ENCODE measurements around the gene LRP11. TPM values are rescaled to one million over a fixed set of nuclear protein-coding genes. Genes with fewer than 3 reads are reported as not detected.
"Not testable (repeated sequence)": the region's sequence is repeated elsewhere in the genome, so short reads cannot be mapped to it uniquely, and the experiment has no call there.

LRP11 gene
- polyA plus RNA-seq, 10 donors, result 16.4 to 33.0 (median 23.8) TPM

DNA sequence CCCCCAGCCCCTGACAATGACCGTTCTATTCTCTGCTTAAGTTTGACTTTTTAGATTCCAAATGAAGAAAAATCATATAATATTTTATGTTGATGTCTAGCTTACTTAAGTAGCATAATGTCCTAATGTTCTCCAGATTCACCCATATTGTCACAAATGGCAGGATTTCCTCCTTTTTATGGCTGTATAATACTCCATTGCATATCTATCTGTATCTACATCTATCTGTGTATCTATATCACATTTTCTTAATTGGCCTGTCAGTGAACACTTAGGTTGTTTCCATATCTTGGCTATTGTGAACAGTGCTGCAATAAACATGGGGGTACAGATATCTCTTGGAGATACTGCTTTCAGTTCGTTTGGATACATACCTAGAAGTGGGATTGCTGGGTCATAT lies 7.0 kb upstream of the LRP11 start:
- DNase-seq, result no peak

- no peak for DNase-seq
Measured at GRCh38 chr6:149869275-149869892, 5.2 kb upstream of the LRP11 start.

DNA sequence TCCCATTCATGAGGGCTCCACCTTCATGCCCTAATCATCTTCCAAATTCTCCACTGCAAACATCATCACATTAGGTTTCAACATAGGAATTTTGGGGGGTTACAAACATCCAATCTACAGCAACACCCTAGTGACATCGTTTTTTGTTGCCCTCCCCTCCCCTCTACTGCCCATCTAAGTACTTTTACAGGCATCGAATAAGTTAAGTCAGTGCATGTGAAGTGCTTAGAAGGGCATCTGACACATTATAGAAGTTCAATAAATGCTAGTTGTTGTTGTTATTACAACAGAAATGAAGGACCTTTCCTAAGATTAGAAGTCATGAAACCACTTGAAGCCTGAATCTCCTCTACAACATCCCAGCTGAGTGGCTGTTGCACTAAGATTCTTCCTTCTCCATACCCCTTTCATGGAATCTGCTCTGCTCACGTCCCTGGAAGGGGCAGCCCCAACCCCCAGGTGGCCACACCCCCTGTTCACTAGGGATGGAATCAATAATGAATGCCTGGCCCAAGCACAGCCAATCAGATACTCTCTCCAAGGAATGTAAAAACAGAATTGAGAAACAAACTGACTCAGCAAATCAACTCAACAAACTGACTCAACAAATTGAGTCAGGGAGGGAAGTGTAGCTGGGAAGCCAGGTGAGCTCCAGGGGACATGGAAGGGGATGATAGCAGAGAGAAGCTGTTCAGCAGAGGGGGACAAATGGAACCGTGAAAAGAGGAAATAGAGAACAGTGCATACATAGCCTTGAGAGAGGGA lies 3.9 kb upstream of the LRP11 start:
- no peak for DNase-seq

DNA sequence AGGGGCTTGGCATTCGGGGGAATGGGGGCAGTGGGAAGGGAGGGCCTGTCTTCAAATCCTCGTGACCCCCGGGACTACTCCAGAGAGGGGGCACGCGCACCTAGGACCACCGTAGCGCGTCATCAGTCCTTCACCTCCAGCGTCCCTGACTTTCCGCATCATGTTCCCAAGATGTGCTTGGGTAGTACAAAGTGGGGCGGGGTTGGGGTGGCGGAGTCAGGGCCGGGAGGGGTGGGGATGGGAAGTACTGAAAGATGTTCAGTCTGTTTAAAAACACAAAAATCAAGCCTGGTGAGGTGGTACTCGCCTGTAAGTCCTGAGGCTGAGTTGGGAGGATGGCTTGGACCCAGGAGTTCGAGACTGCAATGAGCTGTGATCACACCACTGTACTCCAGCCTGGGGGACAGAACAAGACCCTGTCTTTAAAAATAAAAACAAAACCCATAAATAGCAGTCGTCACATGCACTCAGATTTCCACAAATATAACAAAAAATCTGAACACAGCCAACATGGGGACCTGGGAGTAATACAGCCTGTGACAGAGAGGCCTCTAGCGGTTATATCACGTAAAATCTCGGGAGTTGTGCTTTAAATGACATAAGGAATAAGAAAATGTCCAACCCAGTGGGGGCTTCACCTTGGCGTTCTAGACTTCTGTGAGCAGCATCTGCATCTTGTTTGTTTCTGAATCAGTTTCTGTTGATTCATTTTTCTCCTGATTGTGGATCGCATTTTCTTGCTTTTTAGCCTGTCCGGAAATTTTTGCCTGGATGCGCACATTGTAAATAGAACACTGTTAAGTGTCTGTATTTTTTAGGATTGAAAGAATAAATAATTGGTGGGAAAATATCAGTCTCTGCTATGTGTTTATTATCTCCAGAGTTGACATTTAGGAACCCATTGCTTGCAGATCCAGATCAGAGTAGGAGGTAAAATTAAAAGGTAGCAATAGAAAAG lies 698 bp upstream of the LRP11 start:
- DNase-seq, result peak; percentile 60 to 82 (median 69)

- DNase-seq, result peak; percentile 51 to 90 (median 78)
Measured at GRCh38 chr6:149862922-149863697, 1.0 kb downstream of the LRP11 start.

DNA sequence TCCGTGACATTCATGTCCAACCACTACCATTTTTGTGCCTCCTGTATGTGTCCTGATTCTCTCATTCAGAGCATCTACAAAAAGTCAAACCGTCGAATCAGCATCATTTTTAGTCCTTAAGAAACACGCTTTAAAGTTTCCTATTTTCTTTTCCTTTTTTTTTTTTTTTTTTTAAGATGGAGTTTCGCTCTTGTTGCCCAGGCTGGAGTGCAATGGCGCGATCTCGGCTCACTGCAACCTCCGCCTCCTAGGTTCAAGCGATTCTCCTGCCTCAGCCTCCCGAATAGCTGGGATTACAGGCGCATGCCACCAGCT lies 1.8 kb downstream of the LRP11 start:
- not testable (repeated sequence) for DNase-seq

DNA sequence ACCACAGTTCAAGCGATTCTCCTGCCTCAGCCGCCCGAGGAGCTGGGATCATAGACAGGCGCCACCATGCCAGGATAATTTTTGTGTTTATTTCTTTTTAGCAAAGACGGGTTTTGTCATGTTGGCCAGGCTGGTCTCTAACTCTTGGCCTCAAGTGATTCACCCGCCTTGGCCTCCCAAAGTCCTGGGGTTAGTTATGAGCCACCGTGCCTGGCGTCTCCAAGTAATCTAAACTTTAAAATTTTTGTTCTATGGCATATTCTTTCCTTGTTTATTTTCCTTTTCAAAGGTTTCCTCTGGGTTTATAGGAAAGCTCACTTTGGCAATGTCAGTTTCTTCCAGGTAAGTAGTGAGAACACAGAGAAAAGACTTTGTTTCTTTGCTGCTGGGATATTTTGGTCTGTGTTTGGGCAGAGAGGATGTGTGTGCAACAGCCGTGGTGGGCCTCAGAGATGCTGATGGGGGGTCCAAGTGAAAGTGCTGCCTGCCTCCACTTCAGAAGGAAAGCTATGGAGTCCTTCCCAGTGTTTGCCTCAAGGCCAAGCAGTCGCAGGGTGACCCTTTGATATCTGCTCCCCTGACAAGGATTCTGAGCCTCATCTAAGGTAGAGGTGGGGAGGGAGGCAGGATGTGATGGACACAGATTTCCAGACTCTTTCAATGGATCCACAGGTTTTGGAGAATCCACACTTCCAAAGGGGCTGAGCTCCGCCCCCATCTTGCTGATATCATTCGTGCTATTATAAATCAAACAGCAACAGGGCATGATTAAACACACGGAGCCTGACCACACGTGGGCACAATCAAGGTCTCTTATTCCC lies 2.3 kb downstream of the LRP11 start:
- no peak for DNase-seq

- DNase-seq, result no peak
Measured at GRCh38 chr6:149860834-149861602, 3.1 kb downstream of the LRP11 start.

GRCh38 chr6:149860513-149860833 lies 3.7 kb downstream of the LRP11 start:
- DNase-seq, result no peak

DNA sequence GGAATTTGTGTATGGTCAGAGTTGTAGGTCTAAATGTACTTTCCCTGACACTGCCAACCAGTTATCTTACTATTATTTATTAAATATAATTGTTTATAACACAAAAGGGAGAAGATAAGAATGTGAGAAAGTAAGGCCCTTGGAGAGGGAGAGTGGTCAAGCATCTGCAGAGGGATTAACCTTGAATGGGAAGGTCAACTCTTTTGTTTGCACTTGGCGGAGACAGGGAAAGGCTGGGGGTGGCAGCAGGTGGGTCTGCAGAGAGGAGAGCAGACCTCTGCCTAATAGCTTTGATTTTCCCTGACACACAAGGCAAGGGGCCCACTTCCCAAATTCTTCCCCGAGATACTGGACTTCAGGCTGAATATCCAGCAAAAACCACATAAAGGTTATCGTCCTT lies 4.2 kb downstream of the LRP11 start:
- no peak for DNase-seq

DNA sequence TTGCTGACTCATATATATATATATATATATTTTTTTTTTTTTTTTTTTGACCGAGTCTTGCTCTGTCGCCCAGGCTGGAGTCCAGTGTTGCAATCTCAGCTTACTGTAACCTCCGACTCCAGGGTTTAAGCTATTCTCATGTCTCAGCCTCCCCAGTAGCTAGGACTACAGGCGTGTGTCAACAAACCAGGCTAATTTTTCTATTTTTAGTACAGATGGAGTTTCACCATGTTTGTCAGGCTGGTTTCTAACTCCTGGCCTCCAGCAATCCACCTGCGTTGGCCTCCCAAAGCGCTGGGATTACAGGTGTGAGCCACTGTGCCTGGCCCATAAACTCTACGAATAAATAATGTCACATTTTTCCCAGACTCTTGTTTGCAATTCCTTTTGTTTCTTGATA lies 4.8 kb downstream of the LRP11 start:
- no peak for DNase-seq

- no peak for DNase-seq
Measured at GRCh38 chr6:149857541-149857940, 6.6 kb downstream of the LRP11 start.

DNA sequence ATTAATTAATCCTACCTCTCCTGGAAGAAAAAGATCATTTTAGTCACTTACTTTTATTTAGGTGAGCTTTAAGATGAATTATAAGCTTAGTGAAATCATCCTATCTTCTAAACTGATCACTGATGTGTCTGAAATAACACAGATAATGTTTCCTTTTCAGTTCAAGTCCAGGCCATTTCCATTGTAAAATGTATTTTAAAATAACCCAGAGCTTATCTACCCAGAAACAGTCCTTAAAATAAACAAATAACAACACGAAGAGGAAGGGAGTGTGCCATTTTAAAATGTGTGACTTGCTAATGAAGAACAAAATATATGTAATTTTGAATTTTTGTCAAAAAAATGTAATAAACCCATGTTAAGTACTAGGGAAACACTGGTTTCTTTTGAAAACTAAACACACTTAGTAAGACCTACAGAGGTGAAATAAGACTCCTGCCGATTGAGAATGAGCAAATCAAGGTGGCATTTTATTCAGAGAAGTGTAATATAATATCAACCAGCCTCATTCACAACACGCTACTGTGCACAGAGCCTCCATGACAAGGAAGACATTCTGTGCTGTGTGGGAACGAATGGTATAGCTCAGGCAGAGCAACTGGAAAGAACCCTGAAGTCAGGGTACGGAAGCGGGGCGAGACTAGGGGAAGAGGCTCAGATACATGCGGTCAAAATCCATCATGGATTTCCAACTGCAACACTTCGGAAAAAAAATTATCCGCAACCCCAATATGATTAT lies 7.7 kb downstream of the LRP11 start:
- no peak for DNase-seq

- DNase-seq, result no peak
Measured at GRCh38 chr6:149855741-149856140, 8.4 kb downstream of the LRP11 start.

DNA sequence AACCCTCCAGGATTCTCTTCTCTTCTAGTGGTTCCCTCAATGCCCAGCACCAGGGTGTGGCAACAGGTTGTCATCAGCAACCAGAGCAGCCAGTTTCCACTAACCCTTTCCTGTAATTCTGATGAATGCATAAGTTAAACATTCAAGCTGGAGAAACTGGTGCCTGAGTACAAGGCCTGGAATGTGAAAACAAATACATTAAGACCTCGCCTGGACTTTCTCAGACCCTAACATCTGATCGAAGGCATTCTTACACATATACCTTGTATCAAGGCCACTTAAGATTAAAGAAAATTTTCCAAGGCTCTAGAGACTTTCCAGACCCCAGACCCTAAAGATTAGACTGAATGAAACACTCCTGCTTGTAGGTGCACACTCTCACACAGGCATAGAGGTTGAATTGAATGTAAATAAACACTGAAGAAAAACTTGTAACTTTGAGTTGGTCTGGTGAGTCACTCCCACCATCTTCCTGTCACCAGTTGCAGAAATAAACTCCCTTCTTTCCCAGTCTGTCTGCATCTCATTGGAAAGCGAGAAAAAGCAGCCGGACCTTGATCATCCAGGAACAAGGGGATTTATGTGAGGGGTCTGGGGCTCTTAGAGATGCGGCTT lies 9.0 kb downstream of the LRP11 start:
- peak in 1 of 3 donors; percentile 73 for DNase-seq

DNA sequence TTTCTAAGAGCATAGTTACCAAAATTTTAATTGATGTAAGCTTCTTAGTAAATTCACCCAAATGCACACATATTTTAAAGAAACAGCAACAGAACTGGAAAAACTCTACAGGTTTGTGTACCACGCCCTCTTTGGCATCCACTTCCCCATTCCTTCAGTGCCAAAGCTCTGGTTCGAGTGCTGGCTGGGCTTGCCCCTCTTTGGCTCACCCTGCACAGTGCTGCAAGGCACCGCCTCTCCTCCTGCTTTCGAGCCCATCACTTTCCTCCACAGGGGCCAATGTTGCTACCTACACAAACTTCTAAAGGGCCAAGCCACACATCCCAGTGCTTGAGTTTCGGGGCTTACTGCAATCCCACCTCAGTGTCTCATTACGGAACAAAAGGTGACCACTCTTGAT lies 9.6 kb downstream of the LRP11 start:
- DNase-seq, result no peak

DNA sequence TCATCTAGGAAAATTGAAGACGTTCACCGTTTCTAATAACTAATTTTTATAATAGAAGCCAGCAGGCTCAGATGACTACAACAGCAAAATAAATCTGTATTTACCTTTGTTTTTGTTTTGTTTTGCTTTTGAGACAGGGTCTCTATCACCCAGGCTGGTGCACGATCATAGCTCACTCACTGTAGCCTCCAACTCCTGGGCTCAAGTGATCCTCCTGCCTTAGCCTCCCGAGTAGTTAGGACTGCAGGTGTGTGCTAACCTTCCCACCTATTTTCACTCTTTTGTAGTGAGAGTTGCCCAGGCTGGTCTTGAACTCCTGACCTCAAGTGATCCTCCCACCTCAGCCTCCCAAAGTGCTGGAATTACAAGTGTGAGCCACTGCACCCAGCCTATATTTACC lies 10.1 kb downstream of the LRP11 start:
- not testable (repeated sequence) for DNase-seq

- no peak for DNase-seq
Measured at GRCh38 chr6:149852881-149853280, 11.3 kb downstream of the LRP11 start.

GRCh38 chr6:149852180-149852579 lies 12.0 kb downstream of the LRP11 start:
- DNase-seq, result no peak

Data from muscle of back (tissue), 11 donors.